Kidney (tissue), 14 donors: ENCODE results near the gene LDAF1. TPM values are rescaled to one million over a fixed set of nuclear protein-coding genes. Genes with fewer than 3 reads are reported as not detected.

ENCODE experiments used
- DNase-seq, 5 donors: peaks; one replicate each; pipeline ENCODE4 v3.0.0-alpha.2; 2013 to 2020
- FAIRE-seq: peaks from 2 replicates; lab custom pipeline; 2012; peaks lifted over from hg19 to GRCh38; lab: Jason Lieb, UNC
- H3K27ac ChIP-seq, 2 donors: one replicate each; pipeline ENCODE4 v1.7.0; 2013; ENCODE audit warnings: low read depth in 2 of 2, low read length in 2 of 2, inconsistent platforms in 1 of 2
- H3K27me3 ChIP-seq: one replicate; pipeline ENCODE4 v1.7.1; 2013; ENCODE audit warnings: low read length, inconsistent platforms; ENCODE audit not compliant: control insufficient read depth, insufficient read depth
- H3K36me3 ChIP-seq, 3 donors: one replicate each; pipeline versions ENCODE4 v1.7.0 to v1.7.1; 2013; ENCODE audit warnings: low read length in 3 of 3, control low read depth in 1 of 3, inconsistent platforms in 1 of 3; ENCODE audit not compliant: insufficient read depth in 3 of 3, control insufficient read depth in 2 of 3
- H3K4me1 ChIP-seq, 3 donors: one replicate each; pipeline versions ENCODE4 v1.7.0 to v1.7.1; 2013; ENCODE audit warnings: low read length in 3 of 3, inconsistent platforms in 1 of 3, low read depth in 1 of 3; ENCODE audit not compliant: control insufficient read depth in 2 of 3, insufficient read depth in 2 of 3
- H3K4me3 ChIP-seq, 3 donors: one replicate each; pipeline versions ENCODE4 v1.7.0 to v1.8.1; 2013; ENCODE audit warnings: low read length in 3 of 3, control low read depth in 1 of 3, inconsistent platforms in 1 of 3
- H3K9ac ChIP-seq, 3 donors: one replicate each; pipeline versions ENCODE4 v1.7.0 to v1.7.1; 2013; ENCODE audit warnings: low read length in 3 of 3, control low read depth in 1 of 3, inconsistent platforms in 1 of 3
- H3K9me3 ChIP-seq, 3 donors: one replicate each; pipeline versions ENCODE4 v1.7.0 to v1.7.1; 2013; ENCODE audit warnings: low read length in 3 of 3, control low read depth in 1 of 3, inconsistent platforms in 1 of 3; ENCODE audit not compliant: control insufficient read depth in 2 of 3, insufficient read depth in 1 of 3
- CTCF ChIP-seq: IDR thresholded peaks from 3 replicates; pipeline ENCODE4 v1.5.1; 2012; ENCODE audit warnings: mild to moderate bottlenecking, moderate library complexity, borderline replicate concordance; ENCODE audit not compliant: insufficient read depth; ENCODE audit errors: extremely low read depth
- intact Hi-C: fragments of 100-400 bp; cut with DNase I; formaldehyde crosslinking; loops from one replicate; pipeline ENCODE4 v1.11.1; 2022
- polyA plus RNA-seq: library from polyadenylated mRNA; stranded (reverse); fragments of 350-450 nt; fragmentation: Illumina TruSeq; extraction: RNeasy Lipid Tissue Mini Kit (QIAGEN cat#74804); gene quantifications from one replicate; pipeline ENCODE4 v1.2.3, GENCODE V29; 2014; ENCODE audit warnings: low read depth, low replicate concordance; ENCODE audit not compliant: insufficient read depth
- total RNA-seq: library from RNA; stranded (reverse); fragmentation: NEBNext Ultra II Directional; extraction: Animal tissue kit (Norgen Biotek cat#: 25700); gene quantifications from one replicate; pipeline ENCODE4 v1.2.1, GENCODE V29; 2021
- donor health status: control.
- donor health status: control.
- donor health status: control.
- donor health status: control.
- donor health status: control.
- donor health status: DM: yes; HTN: yes; CAD: no.
- donor health status: Normal renal cell carcinoma (clear cell type).

The LDAF1 gene
- total and polyA plus RNA-seq, 2 donors from 2014 or later: 16.4 to 35.1 TPM

GRCh38 chr16:21117567-21117966 lies 40.9 kb upstream of the LDAF1 start:
- intact Hi-C loops: no loop called here
- H3K4me3 ChIP-seq: no peak overlapping the region
- no peaks in the 10 kb centered on the region for H3K9me3 ChIP-seq
- no peaks in the 10 kb centered on the region for H3K4me1 ChIP-seq
- no peaks in the 10 kb centered on the region for H3K27me3 ChIP-seq
- FAIRE-seq (no peak), DNase-seq (no peak)
- no peaks in the 10 kb centered on the region for H3K36me3 ChIP-seq
- no peak overlapping the region for H3K9ac ChIP-seq
- TF ChIP-seq CTCF: no peak
- no peak overlapping the region for H3K27ac ChIP-seq

GRCh38 chr16:21120976-21121520 lies 37.4 kb upstream of the LDAF1 start:
- Histone ChIP-seq H3K27me3 (no peaks in the 10 kb centered on the region), H3K4me1 (no peaks in the 10 kb centered on the region), H3K9me3 (no peaks in the 10 kb centered on the region), H3K27ac (no peak overlapping the region), H3K9ac (no peak overlapping the region), H3K36me3 (no peaks in the 10 kb centered on the region), H3K4me3 (no peak overlapping the region)
- TF ChIP-seq CTCF: no peak
- peak; percentile 67 for FAIRE-seq
- peak in 2 of 5 donors; percentile 56 to 58 for DNase-seq
- intact Hi-C loops: no loop called here

- FAIRE-seq: no peak
- intact Hi-C loops: no loop called here
- DNase-seq: no peak
Measured at GRCh38 chr16:21125191-21125590, 33.3 kb upstream of the LDAF1 start.

More at GRCh38 chr16:21125191-21125590, 33.3 kb upstream of the LDAF1 start:
- no peaks in the 10 kb centered on the region for H3K27me3 ChIP-seq
- no peaks in the 10 kb centered on the region for H3K36me3 ChIP-seq
- no peak overlapping the region for H3K9ac ChIP-seq
- H3K27ac ChIP-seq: no peak overlapping the region
- no peak for TF ChIP-seq CTCF
- no peak overlapping the region for H3K4me3 ChIP-seq
- H3K4me1 ChIP-seq: no peaks in the 10 kb centered on the region
- H3K9me3 ChIP-seq: no peaks in the 10 kb centered on the region
